ENCODE data around the gene VWA3B. TPM values are rescaled to one million over a fixed set of nuclear protein-coding genes. Genes with fewer than 3 reads are reported as not detected.

Gene VWA3B
- total RNA-seq, 4 donors from 2014 or later: 0.27 TPM; not detected in 3

DNA sequence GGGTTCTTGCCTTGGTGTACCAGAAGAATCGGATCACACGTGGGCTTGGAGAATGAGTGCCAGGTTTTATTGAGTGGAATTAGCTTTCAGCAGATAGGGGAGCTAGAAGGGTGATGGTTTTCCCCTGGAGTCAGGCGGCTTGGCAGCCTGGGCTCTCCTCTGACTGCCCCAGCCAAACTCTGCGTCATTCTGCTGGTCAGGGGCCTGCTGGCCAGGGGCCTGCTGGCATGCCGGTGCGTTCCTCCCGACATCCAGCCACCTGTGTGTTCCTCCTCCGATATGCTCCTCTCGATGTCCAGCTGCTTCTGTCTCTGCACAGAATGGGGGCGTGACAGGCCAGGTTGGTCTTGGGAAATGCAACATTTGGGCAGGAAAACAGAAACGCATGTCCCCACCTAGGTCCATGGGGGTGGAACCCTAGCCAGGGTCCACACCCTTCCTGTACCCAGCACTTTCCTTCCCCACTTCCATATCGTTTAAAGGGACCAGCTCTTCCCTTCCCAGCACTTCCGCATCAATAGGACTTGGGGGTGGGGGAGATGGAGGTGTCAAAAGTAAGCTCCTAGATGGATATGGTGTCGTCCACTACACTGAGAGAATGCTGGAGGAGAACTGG, 85.3 kb downstream of the VWA3B start:
- TF ChIP-seq, protein P1, sequence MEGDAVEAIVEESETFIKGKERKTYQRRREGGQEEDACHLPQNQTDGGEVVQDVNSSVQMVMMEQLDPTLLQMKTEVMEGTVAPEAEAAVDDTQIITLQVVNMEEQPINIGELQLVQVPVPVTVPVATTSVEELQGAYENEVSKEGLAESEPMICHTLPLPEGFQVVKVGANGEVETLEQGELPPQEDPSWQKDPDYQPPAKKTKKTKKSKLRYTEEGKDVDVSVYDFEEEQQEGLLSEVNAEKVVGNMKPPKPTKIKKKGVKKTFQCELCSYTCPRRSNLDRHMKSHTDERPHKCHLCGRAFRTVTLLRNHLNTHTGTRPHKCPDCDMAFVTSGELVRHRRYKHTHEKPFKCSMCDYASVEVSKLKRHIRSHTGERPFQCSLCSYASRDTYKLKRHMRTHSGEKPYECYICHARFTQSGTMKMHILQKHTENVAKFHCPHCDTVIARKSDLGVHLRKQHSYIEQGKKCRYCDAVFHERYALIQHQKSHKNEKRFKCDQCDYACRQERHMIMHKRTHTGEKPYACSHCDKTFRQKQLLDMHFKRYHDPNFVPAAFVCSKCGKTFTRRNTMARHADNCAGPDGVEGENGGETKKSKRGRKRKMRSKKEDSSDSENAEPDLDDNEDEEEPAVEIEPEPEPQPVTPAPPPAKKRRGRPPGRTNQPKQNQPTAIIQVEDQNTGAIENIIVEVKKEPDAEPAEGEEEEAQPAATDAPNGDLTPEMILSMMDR (IDR thresholded peaks at IDR 0.05): no peak
- no peak for TF ChIP-seq POLR2A (IDR thresholded peaks at IDR 0.05)
- Histone ChIP-seq H3K9me3 (no peaks in the 10 kb centered on the region), H3K36me3 (no peaks in the 10 kb centered on the region), H3K4me3 (no peak overlapping the region), H3K4me1 (no peaks in the 10 kb centered on the region), H3K27ac (no peak overlapping the region), H3K27me3 (no peaks in the 10 kb centered on the region)
- no peak for DNase-seq

DNA sequence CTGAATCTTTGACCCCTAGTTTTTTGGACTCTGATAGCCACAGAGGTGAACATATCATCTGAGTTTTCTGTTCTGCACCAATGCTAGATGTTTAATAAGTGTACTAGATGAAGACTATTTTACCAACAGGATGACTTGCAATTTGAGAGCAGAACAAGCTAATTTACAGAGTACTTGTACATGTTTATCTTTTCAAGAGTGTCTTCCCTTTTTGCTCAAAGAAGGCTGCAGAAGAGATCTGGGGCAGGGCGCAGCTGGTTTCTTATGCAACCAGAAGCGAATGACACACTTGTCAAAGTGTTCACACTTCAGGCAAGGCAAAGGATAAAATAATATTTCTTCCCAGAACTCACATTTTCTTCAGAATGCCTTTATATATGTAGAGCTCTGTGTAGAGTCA, 86.0 kb downstream of the VWA3B start:
- H3K27me3 ChIP-seq: no peaks in the 10 kb centered on the region
- no peaks in the 10 kb centered on the region for H3K36me3 ChIP-seq
- no peak for TF ChIP-seq POLR2A (IDR thresholded peaks at IDR 0.05)
- TF ChIP-seq, protein P1 (IDR thresholded peaks at IDR 0.05): no peak

DNA sequence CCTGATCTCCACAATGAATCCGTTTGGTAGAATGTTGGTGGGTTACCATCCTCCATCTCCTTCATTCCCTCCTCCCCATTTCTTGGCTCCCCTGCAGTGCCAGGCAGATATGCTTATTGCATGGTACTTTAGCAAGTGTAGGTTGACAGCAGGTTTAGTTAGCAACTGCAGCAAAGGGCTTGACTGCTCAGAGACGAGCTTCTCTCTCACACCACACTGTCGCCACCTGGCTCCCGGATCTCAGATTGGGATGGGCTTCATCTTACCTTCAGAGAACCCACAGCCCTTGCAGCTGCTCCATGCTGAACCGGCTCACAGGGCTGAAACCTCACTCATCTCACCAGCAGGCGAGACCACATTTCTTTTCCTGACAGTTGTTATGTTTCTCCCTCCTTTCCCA, 88.8 kb downstream of the VWA3B start:
- no peaks in the 10 kb centered on the region for H3K4me1 ChIP-seq
- DNase-seq: peak in 2 of 3 donors; percentile 32 to 76
- H3K4me3 ChIP-seq: no peak overlapping the region
- H3K27me3 ChIP-seq: no peaks in the 10 kb centered on the region
- H3K36me3 ChIP-seq: no peaks in the 10 kb centered on the region
- H3K27ac ChIP-seq: no peak overlapping the region
- TF ChIP-seq, protein P1 (IDR thresholded peaks at IDR 0.05): peak in 4 of 6 experiments; percentile 28 to 58 (median 50)
- TF ChIP-seq POLR2A (IDR thresholded peaks at IDR 0.05): no peak
- no peaks in the 10 kb centered on the region for H3K9me3 ChIP-seq

More for the DNA sequence above, 86.0 kb downstream of the VWA3B start:
- Histone ChIP-seq H3K4me3 (no peak overlapping the region), H3K9me3 (no peaks in the 10 kb centered on the region), H3K27ac (no peak overlapping the region), H3K4me1 (no peaks in the 10 kb centered on the region)
- no peak for DNase-seq

DNA sequence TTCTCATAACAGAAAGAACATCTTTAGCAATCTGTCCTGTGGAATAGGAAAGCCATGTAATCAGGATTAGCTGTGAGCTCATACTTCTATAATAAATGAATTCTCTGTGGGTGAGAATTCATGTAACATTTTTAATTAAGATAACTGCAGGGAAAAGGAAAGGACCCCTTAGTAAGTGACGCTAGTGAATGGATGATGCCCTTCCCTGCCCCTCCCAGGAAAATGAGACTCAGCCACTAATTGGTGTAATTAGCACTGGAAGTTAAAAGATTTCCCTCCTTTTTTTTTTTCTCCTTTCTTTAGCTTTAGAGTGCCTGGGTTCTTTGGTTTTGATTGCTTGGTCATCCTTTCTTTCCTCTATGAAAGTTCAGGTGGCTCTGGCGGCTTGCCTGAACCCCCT, 90.3 kb downstream of the VWA3B start:
- Histone ChIP-seq H3K36me3 (no peaks in the 10 kb centered on the region), H3K4me1 (no peaks in the 10 kb centered on the region), H3K27ac (no peak overlapping the region), H3K9me3 (no peaks in the 10 kb centered on the region), H3K27me3 (no peaks in the 10 kb centered on the region), H3K4me3 (no peak overlapping the region)
- TF ChIP-seq, protein P1 (IDR thresholded peaks at IDR 0.05): no peak
- TF ChIP-seq POLR2A (IDR thresholded peaks at IDR 0.05): no peak
- no peak for DNase-seq

DNA sequence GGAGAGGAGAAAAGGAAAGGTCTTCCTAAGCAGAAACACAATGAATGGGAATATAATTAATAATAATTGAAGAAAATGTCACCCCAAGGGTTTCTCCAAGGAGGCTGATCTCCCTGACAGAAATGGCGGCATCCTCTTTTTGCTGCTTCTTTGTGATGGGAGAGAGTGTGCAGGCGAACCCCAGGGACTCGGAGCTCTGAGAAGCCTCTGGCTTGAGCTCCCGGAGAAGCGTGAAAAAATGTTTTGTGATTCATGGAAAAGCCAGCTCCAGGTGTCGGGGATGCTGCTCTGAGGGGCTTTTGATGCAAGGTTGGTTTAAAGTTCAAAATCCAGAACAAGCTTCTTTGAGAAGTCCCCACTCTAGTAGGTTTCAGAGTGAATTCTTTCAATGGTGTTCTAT, 91.0 kb downstream of the VWA3B start:
- no peak for DNase-seq
- H3K4me3 ChIP-seq: no peak overlapping the region
- no peak overlapping the region for H3K27ac ChIP-seq
- no peaks in the 10 kb centered on the region for H3K4me1 ChIP-seq
- no peaks in the 10 kb centered on the region for H3K36me3 ChIP-seq
- no peaks in the 10 kb centered on the region for H3K27me3 ChIP-seq
- H3K9me3 ChIP-seq: no peaks in the 10 kb centered on the region
- TF ChIP-seq, protein P1 (IDR thresholded peaks at IDR 0.05): no peak
- no peak for TF ChIP-seq POLR2A (IDR thresholded peaks at IDR 0.05)

DNA sequence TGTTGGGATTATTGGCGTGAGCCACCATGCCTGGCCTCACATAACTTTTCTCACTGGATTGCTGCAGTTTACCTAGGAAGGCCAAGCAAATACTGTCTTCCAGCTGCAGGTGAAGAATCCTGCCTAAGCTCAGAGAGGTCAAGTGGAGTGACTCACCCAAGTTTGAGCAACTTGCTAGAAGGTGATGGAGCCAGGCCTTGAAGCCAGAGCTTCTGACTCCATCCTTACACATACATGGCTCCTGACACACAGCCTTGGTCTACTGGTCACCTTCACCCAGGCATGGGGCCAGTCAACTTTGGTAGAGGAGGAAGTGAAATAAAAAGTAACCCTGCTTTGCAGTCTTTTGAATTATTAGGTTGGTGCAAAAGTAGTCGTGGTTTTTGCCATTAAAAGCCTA, 93.5 kb downstream of the VWA3B start:
- no peak for DNase-seq
- Histone ChIP-seq H3K4me3 (no peak overlapping the region), H3K4me1 (no peaks in the 10 kb centered on the region), H3K27me3 (no peaks in the 10 kb centered on the region), H3K36me3 (no peaks in the 10 kb centered on the region), H3K9me3 (no peaks in the 10 kb centered on the region), H3K27ac (no peak overlapping the region)
- TF ChIP-seq POLR2A (IDR thresholded peaks at IDR 0.05): no peak
- TF ChIP-seq, protein P1 (IDR thresholded peaks at IDR 0.05): no peak
